HepG2 (cell line): ENCODE data around the gene B4GALT5. TPM values are rescaled to one million over a fixed set of nuclear protein-coding genes. Genes with fewer than 3 reads are reported as not detected.

ENCODE experiments used
- ADNP ChIP-seq: sonication (generic); formaldehyde crosslinking; IDR thresholded peaks from 2 replicates; pipeline ENCODE4 v1.4.0; 2020; ENCODE audit warnings: missing genetic modification reagents
- ESRRA ChIP-seq: sonication (generic); formaldehyde crosslinking; IDR thresholded peaks from 2 replicates; pipeline ENCODE4 v1.5.1; 2020; ENCODE audit warnings: mild to moderate bottlenecking, low read depth, missing genetic modification reagents
- GATAD2A ChIP-seq: IDR thresholded peaks from 2 replicates; pipeline ENCODE4 v1.6.1; 2016
- HNF4G ChIP-seq, 2 experiments: sonication (generic) in 1 of 2; formaldehyde crosslinking in 1 of 2; IDR thresholded peaks; 2 replicates each; pipeline versions ENCODE4 v1.4.0 to v1.6.1; 2011 to 2020; ENCODE audit warnings: borderline replicate concordance in 2 of 2, low read depth in 2 of 2, mild to moderate bottlenecking in 2 of 2, low read length in 1 of 2, missing genetic modification reagents in 1 of 2, moderate library complexity in 1 of 2
- KDM5B ChIP-seq: sonication (generic); formaldehyde crosslinking; IDR thresholded peaks from 2 replicates; pipeline ENCODE4 v1.4.0; 2020; ENCODE audit warnings: missing genetic modification reagents, mild to moderate bottlenecking, borderline replicate concordance
- KLF6 ChIP-seq: IDR thresholded peaks from 2 replicates; pipeline ENCODE4 v1.8.0; 2016; ENCODE audit warnings: missing biosample characterization, missing genetic modification reagents
- MBNL3 ChIP-seq: fragments of 250-450 bp; sonication (Bioruptor Pico); conservative IDR thresholded peaks from 2 replicates; pipeline ENCODE4 v1.8.0; 2022; ENCODE audit warnings: mild to moderate bottlenecking, inconsistent platforms
- MIER2 ChIP-seq: IDR thresholded peaks from 2 replicates; pipeline ENCODE4 v1.6.1; 2016; ENCODE audit warnings: missing biosample characterization, missing genetic modification reagents
- NFE2 ChIP-seq: sonication (generic); formaldehyde crosslinking; IDR thresholded peaks from 2 replicates; pipeline ENCODE4 v1.4.0; 2020; ENCODE audit warnings: missing genetic modification reagents
- PCBP2 ChIP-seq: fragments of 200-400 bp; formaldehyde crosslinking; optimal IDR thresholded peaks from 2 replicates; pipeline ENCODE3; 2018; ENCODE audit warnings: low read length, low read depth; ENCODE audit not compliant: poor library complexity, severe bottlenecking
- RNF2 ChIP-seq: fragments of 450-650 bp; conservative IDR thresholded peaks from 2 replicates; pipeline ENCODE4 v1.6.1; 2016; ENCODE audit warnings: low read depth
- THAP8 ChIP-seq: sonication (generic); formaldehyde crosslinking; IDR thresholded peaks from 2 replicates; pipeline ENCODE4 v1.5.1; 2020; ENCODE audit warnings: missing genetic modification reagents, mild to moderate bottlenecking, borderline replicate concordance
- TMF1 ChIP-seq: sonication (generic); formaldehyde crosslinking; IDR thresholded peaks from 2 replicates; pipeline ENCODE4 v1.8.1; 2022; ENCODE audit warnings: low read depth, missing genetic modification reagents
- TRIM24 ChIP-seq: sonication (generic); formaldehyde crosslinking; IDR thresholded peaks from 2 replicates; pipeline ENCODE4 v1.8.0; 2022; ENCODE audit warnings: mild to moderate bottlenecking, missing genetic modification reagents
- ZBTB38 ChIP-seq: sonication (generic); formaldehyde crosslinking; IDR thresholded peaks from 2 replicates; pipeline ENCODE4 v1.5.1; 2020; ENCODE audit warnings: mild to moderate bottlenecking, missing genetic modification reagents
- ZMYM2 ChIP-seq: sonication (generic); formaldehyde crosslinking; IDR thresholded peaks from 2 replicates; pipeline ENCODE4 v1.8.0; 2022; ENCODE audit warnings: mild to moderate bottlenecking, missing genetic modification reagents
- ZNF292 ChIP-seq: sonication (generic); formaldehyde crosslinking; IDR thresholded peaks from 2 replicates; pipeline ENCODE4 v1.8.1; 2022; ENCODE audit warnings: mild to moderate bottlenecking, low read depth, missing genetic modification reagents, borderline replicate concordance
- ZNF3 ChIP-seq: IDR thresholded peaks from 2 replicates; pipeline ENCODE4 v1.7.0; 2017; ENCODE audit warnings: inconsistent platforms
- ZNF552 ChIP-seq: sonication (generic); formaldehyde crosslinking; IDR thresholded peaks from 2 replicates; pipeline ENCODE4 v1.9.0; 2022; ENCODE audit warnings: missing genetic modification reagents, mild to moderate bottlenecking, borderline replicate concordance
- ZNF576 ChIP-seq: sonication (generic); formaldehyde crosslinking; IDR thresholded peaks from 2 replicates; pipeline ENCODE4 v1.4.0; 2020; ENCODE audit warnings: mild to moderate bottlenecking, missing genetic modification reagents
- polyA plus RNA-seq, 8 experiments: library from polyadenylated mRNA; depleted of rRNA in 3 of 8; stranded (reverse) in 7 of 8; unstranded in 1 of 8; fragments of >200 nt; fragmentation: Illumina TruSeq in 4 of 8; extraction: Trizol in 4 of 8; gene quantifications; 2 replicates each; pipeline versions ENCODE4 v1.2.1 to v1.2.3, GENCODE V29; 2011 to 2016; ENCODE audit warnings: low read depth in 4 of 8, missing spikeins in 1 of 8, mixed read lengths in 1 of 8; ENCODE audit not compliant: insufficient read depth in 1 of 8
- total RNA-seq, 5 experiments: library from RNA; depleted of rRNA; stranded (reverse); fragments of >200 nt; fragmentation: Illumina TruSeq; extraction: Trizol; gene quantifications; 2 replicates each; pipeline ENCODE4 v1.2.3, GENCODE V29; 2016; ENCODE audit warnings: low read depth in 1 of 5
- TF ChIP-seq, protein P1 (sequence below): sonication (generic); formaldehyde crosslinking; IDR thresholded peaks from 2 replicates; pipeline ENCODE4 v1.5.1; 2020; ENCODE audit warnings: missing genetic modification reagents, mild to moderate bottlenecking, borderline replicate concordance
- TF ChIP-seq, protein P2 (sequence below): sonication (generic); formaldehyde crosslinking; conservative IDR thresholded peaks from 2 replicates; pipeline ENCODE4 v1.8.0; 2022; ENCODE audit warnings: mild to moderate bottlenecking, moderate library complexity, missing genetic modification reagents

The B4GALT5 gene
- total and polyA plus RNA-seq, 2 of the 13 experiments (the other 11 are each of a cell fraction or from before 2014, with no cell fraction given), result 27.3 to 30.9 TPM

DNA sequence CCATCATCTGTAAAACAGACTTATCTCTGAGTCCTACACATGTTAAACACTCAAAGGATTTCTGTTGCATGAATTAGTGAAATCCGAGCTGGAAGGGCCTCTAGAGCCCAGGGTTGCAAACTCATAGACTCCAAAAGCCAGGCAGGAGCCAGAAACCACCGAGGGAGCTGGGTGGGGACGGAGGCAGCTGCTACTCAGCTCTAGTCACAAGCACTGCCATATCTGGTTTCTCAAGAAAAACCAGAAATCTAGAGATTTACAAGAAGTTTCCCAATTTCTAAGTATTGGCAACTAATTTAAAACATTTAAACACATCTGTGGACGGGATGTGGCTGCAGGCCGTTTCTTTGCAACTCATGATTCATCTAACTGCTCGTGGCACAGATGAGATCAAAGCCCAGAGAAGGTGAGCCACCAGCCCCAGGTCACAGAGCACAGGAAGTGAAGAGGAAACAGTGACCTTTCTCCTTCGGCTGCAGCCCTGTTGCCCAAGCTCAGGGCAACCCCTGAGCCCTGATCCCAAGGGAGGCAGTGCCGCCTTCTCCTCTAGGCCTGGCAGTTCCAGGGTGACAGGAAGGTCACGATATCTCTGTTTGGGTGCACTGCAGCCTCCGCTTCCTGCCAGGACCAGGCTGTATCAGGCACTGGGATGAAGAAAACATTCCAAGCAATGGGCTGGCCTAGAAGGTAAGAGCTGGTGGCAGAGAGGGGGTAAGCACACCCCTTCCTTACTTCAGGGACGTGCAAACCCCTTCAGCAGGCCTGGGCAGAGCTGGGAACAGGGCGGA is 119.3 kb downstream of the B4GALT5 start (continued):
- TF ChIP-seq ZNF3 (CRISPR knock-in tag) (peak; percentile 39; the same call in 1 of the 2 replicates), ZNF576 (CRISPR knock-in tag) (0 out of 2 replicates have a peak, but pooled peaks have one; percentile 50), ESRRA (peak; percentile 82; the same call in 1 of the 2 replicates), GATAD2A (0 out of 2 replicates have a peak, but pooled peaks have one; percentile 37), TRIM24 (CRISPR knock-in tag) (peak; percentile 75; the same call in 1 of the 2 replicates), MBNL3 (no peak), HNF4G (IDR thresholded peaks at IDR 0.05; ENCODE audit: borderline replicate concordance, low read depth, low read length) (peak; percentile 71; the same call in 1 of the 2 replicates), HNF4G (CRISPR knock-in tag; IDR thresholded peaks at IDR 0.05; ENCODE audit: borderline replicate concordance, low read depth) (0 out of 2 replicates have a peak, but pooled peaks have one; percentile 22), NFE2 (CRISPR knock-in tag) (0 out of 2 replicates have a peak, but pooled peaks have one; percentile 24), ZMYM2 (peak; percentile 91), THAP8 (CRISPR knock-in tag) (no peak), MIER2 (CRISPR knock-in tag) (0 out of 2 replicates have a peak, but pooled peaks have one; percentile 33), TMF1 (CRISPR knock-in tag) (no peak), ADNP (CRISPR knock-in tag) (peak; percentile 63; the same call in 1 of the 2 replicates), ZNF292 (CRISPR knock-in tag) (peak; percentile 78; the same call in 1 of the 2 replicates), KLF6 (CRISPR knock-in tag) (no peak), RNF2 (no peak), ZBTB38 (no peak), KDM5B (CRISPR knock-in tag) (peak; percentile 47; the same call in 1 of the 2 replicates), ZNF552 (peak; percentile 32; the same call in 1 of the 2 replicates), PCBP2 (no peak)
- TF ChIP-seq, protein P1, sequence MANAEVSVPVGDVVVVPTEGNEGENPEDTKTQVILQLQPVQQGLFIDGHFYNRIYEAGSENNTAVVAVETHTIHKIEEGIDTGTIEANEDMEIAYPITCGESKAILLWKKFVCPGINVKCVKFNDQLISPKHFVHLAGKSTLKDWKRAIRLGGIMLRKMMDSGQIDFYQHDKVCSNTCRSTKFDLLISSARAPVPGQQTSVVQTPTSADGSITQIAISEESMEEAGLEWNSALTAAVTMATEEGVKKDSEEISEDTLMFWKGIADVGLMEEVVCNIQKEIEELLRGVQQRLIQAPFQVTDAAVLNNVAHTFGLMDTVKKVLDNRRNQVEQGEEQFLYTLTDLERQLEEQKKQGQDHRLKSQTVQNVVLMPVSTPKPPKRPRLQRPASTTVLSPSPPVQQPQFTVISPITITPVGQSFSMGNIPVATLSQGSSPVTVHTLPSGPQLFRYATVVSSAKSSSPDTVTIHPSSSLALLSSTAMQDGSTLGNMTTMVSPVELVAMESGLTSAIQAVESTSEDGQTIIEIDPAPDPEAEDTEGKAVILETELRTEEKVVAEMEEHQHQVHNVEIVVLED (CRISPR knock-in tag), result peak; percentile 17; the same call in 1 of the 2 replicates
- TF ChIP-seq, protein P2, sequence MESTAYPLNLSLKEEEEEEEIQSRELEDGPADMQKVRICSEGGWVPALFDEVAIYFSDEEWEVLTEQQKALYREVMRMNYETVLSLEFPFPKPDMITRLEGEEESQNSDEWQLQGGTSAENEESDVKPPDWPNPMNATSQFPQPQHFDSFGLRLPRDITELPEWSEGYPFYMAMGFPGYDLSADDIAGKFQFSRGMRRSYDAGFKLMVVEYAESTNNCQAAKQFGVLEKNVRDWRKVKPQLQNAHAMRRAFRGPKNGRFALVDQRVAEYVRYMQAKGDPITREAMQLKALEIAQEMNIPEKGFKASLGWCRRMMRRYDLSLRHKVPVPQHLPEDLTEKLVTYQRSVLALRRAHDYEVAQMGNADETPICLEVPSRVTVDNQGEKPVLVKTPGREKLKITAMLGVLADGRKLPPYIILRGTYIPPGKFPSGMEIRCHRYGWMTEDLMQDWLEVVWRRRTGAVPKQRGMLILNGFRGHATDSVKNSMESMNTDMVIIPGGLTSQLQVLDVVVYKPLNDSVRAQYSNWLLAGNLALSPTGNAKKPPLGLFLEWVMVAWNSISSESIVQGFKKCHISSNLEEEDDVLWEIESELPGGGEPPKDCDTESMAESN (CRISPR knock-in tag), result no peak
